ENCODE data around the gene MRPS27.

- TF ChIP-seq CTCF (IDR thresholded peaks at IDR 0.05 in 4 of 5, conservative IDR thresholded peaks at IDR 0.05 in 1 of 5) = no peak
- no peak for TF ChIP-seq POLR2A (IDR thresholded peaks at IDR 0.05)
Observed at GRCh38 chr5:72202331-72202825, 117.7 kb downstream of the MRPS27 start.
